ENCODE measurements around the gene ANAPC5.

Gene ANAPC5

GRCh38 chr12:121345151-121345815 is 6.9 kb downstream of the ANAPC5 start:
- H3K4me3 ChIP-seq, result no peak overlapping the region
- no peaks in the 10 kb centered on the region for H3K27me3 ChIP-seq
- peaks cover 61 to 71% (median 65%) of the 10 kb centered on the region in 3 donors for H3K36me3 ChIP-seq
- TF ChIP-seq CTCF (IDR thresholded peaks at IDR 0.05), result no peak
- DNase-seq, result no peak
- no peaks in the 10 kb centered on the region for H3K9me3 ChIP-seq
- H3K27ac ChIP-seq, result no peak overlapping the region
- intact Hi-C loops (cut with DNase I; ENCODE audit: low total_unique reads), result no loop called here
- H3K4me1 ChIP-seq, result peaks cover 0 to 7% (median 0%) of the 10 kb centered on the region in 4 donors

GRCh38 chr12:121344506-121344905 is 7.7 kb downstream of the ANAPC5 start:
- H3K4me3 ChIP-seq, result no peak overlapping the region
- H3K27ac ChIP-seq, result no peak overlapping the region
- H3K36me3 ChIP-seq, result peaks cover 63 to 78% (median 65%) of the 10 kb centered on the region in 3 donors
- no peaks in the 10 kb centered on the region for H3K9me3 ChIP-seq
- H3K27me3 ChIP-seq, result no peaks in the 10 kb centered on the region
- no peak for DNase-seq
- intact Hi-C loops (cut with DNase I; ENCODE audit: low total_unique reads), result no loop called here
- no peaks in the 10 kb centered on the region for H3K4me1 ChIP-seq
- no peak for TF ChIP-seq CTCF (IDR thresholded peaks at IDR 0.05)

GRCh38 chr12:121337416-121337815 is 14.8 kb downstream of the ANAPC5 start:
- Histone ChIP-seq H3K4me1 (no peaks in the 10 kb centered on the region), H3K27ac (no peak overlapping the region), H3K4me3 (no peak overlapping the region), H3K36me3 (peaks cover 48 to 79% (median 79%) of the 10 kb centered on the region in 3 donors), H3K27me3 (no peaks in the 10 kb centered on the region), H3K9me3 (no peaks in the 10 kb centered on the region)
- no peak for DNase-seq
- intact Hi-C loops (cut with DNase I; ENCODE audit: low total_unique reads), result loop anchor here (5.0 kb wide), 1 partner anchor 105 kb away; no protein-coding TSS in a partner anchor
- TF ChIP-seq CTCF (IDR thresholded peaks at IDR 0.05), result no peak

GRCh38 chr12:121334513-121335343 is 17.5 kb downstream of the ANAPC5 start:
- intact Hi-C loops (cut with DNase I; ENCODE audit: low total_unique reads), result loop anchor here (5.0 kb wide), 1 partner anchor 108 kb away; no protein-coding TSS in a partner anchor
- peaks cover 48 to 82% (median 80%) of the 10 kb centered on the region in 3 donors for H3K36me3 ChIP-seq
- no peaks in the 10 kb centered on the region for H3K9me3 ChIP-seq
- no peak overlapping the region for H3K27ac ChIP-seq
- H3K27me3 ChIP-seq, result no peaks in the 10 kb centered on the region
- TF ChIP-seq CTCF (IDR thresholded peaks at IDR 0.05), result peak; percentile 81 to 84
- no peaks in the 10 kb centered on the region for H3K4me1 ChIP-seq
- no peak for DNase-seq
- no peak overlapping the region for H3K4me3 ChIP-seq

- no peaks in the 10 kb centered on the region for H3K9me3 ChIP-seq
- no peaks in the 10 kb centered on the region for H3K4me1 ChIP-seq
- no peak overlapping the region for H3K27ac ChIP-seq
- no peaks in the 10 kb centered on the region for H3K27me3 ChIP-seq
- no peak overlapping the region for H3K4me3 ChIP-seq
- peaks cover 56 to 83% (median 83%) of the 10 kb centered on the region in 3 donors for H3K36me3 ChIP-seq
- intact Hi-C loops (cut with DNase I; ENCODE audit: low total_unique reads), result no loop called here
- TF ChIP-seq CTCF (IDR thresholded peaks at IDR 0.05), result no peak
- no peak for DNase-seq
Measured at GRCh38 chr12:121333747-121334146, 18.5 kb downstream of the ANAPC5 start.

Data from tibial artery (tissue), 4 donors.